ENCODE measurements around the gene LCE2C.
"Not testable (repeated sequence)": the region's sequence is repeated elsewhere in the genome, so short reads cannot be mapped to it uniquely, and the experiment has no call there.

The LCE2C gene

GRCh38 chr1:152674983-152675382, at the start of gene LCE2C:
Gene LCE2C (plus strand): TSS chr1:152675279. CDS start chr1:152676016, 737 bp downstream.
- not testable (repeated sequence) for DNase-seq

GRCh38 chr1:152626744-152627143, 48.3 kb upstream of the LCE2C start:
- no peak for DNase-seq

- no peak for DNase-seq
These were observed 44.5 kb upstream of the LCE2C start for GRCh38 chr1:152630596-152630995.

- no peak for DNase-seq
These were observed 34.7 kb upstream of the LCE2C start for GRCh38 chr1:152640351-152640750.

GRCh38 chr1:152643945-152644344, 31.1 kb upstream of the LCE2C start:
- no peak for DNase-seq

GRCh38 chr1:152645146-152645545, 29.9 kb upstream of the LCE2C start:
- DNase-seq: no peak

- DNase-seq: no peak
These were observed 28.4 kb upstream of the LCE2C start for GRCh38 chr1:152646656-152647055.

GRCh38 chr1:152654110-152654509, 21.0 kb upstream of the LCE2C start:
- peak; percentile 46 for DNase-seq

GRCh38 chr1:152656459-152656858, 18.6 kb upstream of the LCE2C start:
- no peak for DNase-seq

GRCh38 chr1:152657677-152658076, 17.4 kb upstream of the LCE2C start:
- DNase-seq: no peak

GRCh38 chr1:152658649-152659048, 16.4 kb upstream of the LCE2C start:
- no peak for DNase-seq

GRCh38 chr1:152663098-152663497, 12.0 kb upstream of the LCE2C start, which contains the start of gene LCE2D:
Gene LCE2D (plus strand): TSS chr1:152663380. CDS start chr1:152664106, 726 bp downstream.
- no peak for DNase-seq

GRCh38 chr1:152666171-152666570, 8.9 kb upstream of the LCE2C start:
- not testable (repeated sequence) for DNase-seq

- DNase-seq: no peak
These were observed 7.4 kb upstream of the LCE2C start for GRCh38 chr1:152667648-152668047.

- DNase-seq: no peak
These were observed 2.1 kb upstream of the LCE2C start for GRCh38 chr1:152673016-152673415.

GRCh38 chr1:152679459-152679858, 4.4 kb downstream of the LCE2C start:
- DNase-seq: no peak

- DNase-seq: no peak
These were observed 6.5 kb downstream of the LCE2C start for GRCh38 chr1:152681616-152682015.

GRCh38 chr1:152683846-152684245, 8.8 kb downstream of the LCE2C start:
- no peak for DNase-seq

- not testable (repeated sequence) for DNase-seq
These were observed 10.7 kb downstream of the LCE2C start, which contains the start of gene LCE2B for GRCh38 chr1:152685823-152686222. Gene LCE2B (plus strand): TSS chr1:152686123. CDS start chr1:152686844, 721 bp downstream.

GRCh38 chr1:152697701-152698600, 22.9 kb downstream of the LCE2C start, which contains the start of gene LCE2A:
Gene LCE2A (plus strand): TSS chr1:152698345. CDS start chr1:152698902, 557 bp downstream.
- no peak for DNase-seq

- DNase-seq: no peak
These were observed 24.7 kb downstream of the LCE2C start for GRCh38 chr1:152699746-152700145.

- no peak for DNase-seq
These were observed 32.8 kb downstream of the LCE2C start, which contains the start of gene LCE4A for GRCh38 chr1:152707860-152708259. Gene LCE4A (plus strand): TSS chr1:152708160. CDS start chr1:152709076, 916 bp downstream.

GRCh38 chr1:152718238-152718637, 43.2 kb downstream of the LCE2C start:
- DNase-seq: no peak

- DNase-seq: no peak
These were observed 50.2 kb downstream of the LCE2C start for GRCh38 chr1:152725261-152725660.
